MCF 10A (cell line): ENCODE data around the gene RAP1GAP. TPM values are rescaled to one million over a fixed set of nuclear protein-coding genes. Genes with fewer than 3 reads are reported as not detected.

Source experiments
- BruUV-seq: library from RNA; stranded (reverse); fragments of 400-500 nt; replicated peaks from 2 replicates; lab custom pipeline; 2021; lab: Mats Ljungman, UMichigan
- CTCF ChIA-PET: fragments of 300-600 bp; sonication (Branson Sonifier 250); formaldehyde crosslinking; extraction: SDS; loops from one replicate; lab custom pipeline; 2021; ENCODE audit warnings: antibody characterized with exemption, inconsistent platforms; lab: Yijun Ruan, JAX
- POLR2A ChIA-PET: fragments of 300-600, 350-650 bp; sonication (Branson Sonifier 250); formaldehyde crosslinking; extraction: SDS; loops from one replicate; lab custom pipeline; 2020; ENCODE audit warnings: antibody characterized with exemption, inconsistent platforms; lab: Yijun Ruan, JAX
- DNase-seq: peaks from one replicate; pipeline ENCODE4 v3.0.0-alpha.2; 2018; ENCODE audit not compliant: unreplicated experiment
- H3K27ac Mint-ChIP-seq: one replicate; pipeline ENCODE4 v1.8.0; 2022; ENCODE audit warnings: mild to moderate bottlenecking, low read depth, mixed read lengths; ENCODE audit not compliant: unreplicated experiment
- H3K27me3 Mint-ChIP-seq: one replicate; pipeline ENCODE4 v1.8.0; 2022; ENCODE audit warnings: mixed read lengths; ENCODE audit not compliant: insufficient read depth, unreplicated experiment
- H3K36me3 Mint-ChIP-seq: one replicate; pipeline ENCODE4 v1.8.0; 2022; ENCODE audit warnings: mild to moderate bottlenecking, moderate library complexity, mixed read lengths; ENCODE audit not compliant: insufficient read depth, unreplicated experiment
- H3K4me1 Mint-ChIP-seq: one replicate; pipeline ENCODE4 v1.8.0; 2022; ENCODE audit warnings: mixed read lengths; ENCODE audit not compliant: insufficient read depth, unreplicated experiment
- H3K4me3 Mint-ChIP-seq: one replicate; pipeline ENCODE4 v1.8.0; 2022; ENCODE audit warnings: mild to moderate bottlenecking, moderate library complexity, mixed read lengths; ENCODE audit not compliant: unreplicated experiment
- H3K9me3 Mint-ChIP-seq: one replicate; pipeline ENCODE4 v1.8.0; 2022; ENCODE audit warnings: mixed read lengths; ENCODE audit not compliant: unreplicated experiment
- CTCF ChIP-seq: fragments of 200-600 bp; IDR thresholded peaks from one replicate; pipeline ENCODE4 v1.8.0; 2022; ENCODE audit warnings: antibody characterized with exemption, mild to moderate bottlenecking; ENCODE audit not compliant: unreplicated experiment
- intact Hi-C: fragments of 100-400 bp; cut with micrococcal nuclease; formaldehyde crosslinking; loops from 2 replicates; pipeline ENCODE4 v1.14.1; 2022
- total RNA-seq: library from RNA; stranded (reverse); gene quantifications from 2 replicates; pipeline ENCODE4 v1.2.3, GENCODE V29; 2022

Gene RAP1GAP
- total RNA-seq, 1 experiment from 2014 or later: not detected

DNA sequence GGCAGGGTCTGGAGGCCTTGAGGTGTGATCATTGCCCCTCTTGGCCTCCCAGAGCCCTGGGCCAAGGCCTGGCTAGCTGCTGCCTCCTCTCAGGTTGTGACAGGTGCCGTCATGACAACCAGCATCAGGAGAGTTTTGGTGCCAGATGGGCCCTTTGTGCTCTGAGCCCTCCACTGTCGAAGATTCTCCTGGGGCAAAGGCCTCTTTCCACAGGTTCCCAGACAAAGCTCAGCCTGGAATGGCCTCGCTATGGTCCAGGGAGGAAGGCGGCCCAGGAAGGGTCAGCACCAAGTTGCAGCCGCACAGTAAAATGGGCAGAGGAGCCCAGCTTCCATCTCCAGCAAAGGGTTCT, 81.6 kb downstream of the RAP1GAP start:
- no TSS peak for BruUV-seq
- no peak for TF ChIP-seq CTCF
- no peak overlapping the region for H3K4me3 Mint-ChIP-seq
- H3K9me3 Mint-ChIP-seq: no peaks in the 10 kb centered on the region
- CTCF ChIA-PET: no interaction called here
- no peak for DNase-seq
- intact Hi-C loops: no loop called here
- POLR2A ChIA-PET: no interaction called here
- H3K4me1 Mint-ChIP-seq: peaks cover 16% of the 10 kb centered on the region
- H3K27me3 Mint-ChIP-seq: no peaks in the 10 kb centered on the region
- H3K27ac Mint-ChIP-seq: no peak overlapping the region
- H3K36me3 Mint-ChIP-seq: peaks cover 6% of the 10 kb centered on the region

- Mint-ChIP-seq H3K4me1 (peaks cover 16% of the 10 kb centered on the region), H3K4me3 (no peak overlapping the region), H3K27ac (no peak overlapping the region), H3K9me3 (no peaks in the 10 kb centered on the region), H3K27me3 (peaks cover 2% of the 10 kb centered on the region), H3K36me3 (peaks cover 6% of the 10 kb centered on the region)
- BruUV-seq: no TSS peak
- ChIA-PET POLR2A (no interaction called here), CTCF (no interaction called here)
- DNase-seq: peak; percentile 87
- intact Hi-C loops: no loop called here
- TF ChIP-seq CTCF: no peak
Measured at GRCh38 chr1:21586846-21587601, 82.1 kb downstream of the RAP1GAP start.

DNA sequence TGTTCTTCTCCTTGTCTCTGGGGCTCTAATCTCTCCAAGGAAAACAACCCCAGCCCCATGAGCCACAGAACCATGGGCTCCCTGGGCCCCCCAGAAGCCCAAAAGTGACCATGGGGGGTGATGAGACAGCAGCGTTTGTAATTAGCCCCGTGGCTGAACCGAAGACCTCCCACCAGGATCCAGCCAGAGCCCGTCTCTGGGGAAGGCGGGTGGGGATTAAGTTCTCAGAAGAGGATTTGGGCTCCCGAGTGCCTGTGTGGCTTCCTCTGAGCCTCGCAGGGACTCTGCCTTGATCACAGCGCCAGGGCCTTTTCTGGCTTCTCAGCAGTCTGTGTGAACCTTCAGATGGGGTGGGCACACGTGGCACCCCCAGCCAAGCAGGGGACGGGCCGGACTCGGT, 82.9 kb downstream of the RAP1GAP start:
- peaks cover 6% of the 10 kb centered on the region for H3K36me3 Mint-ChIP-seq
- intact Hi-C loops: no loop called here
- peaks cover 10% of the 10 kb centered on the region for H3K27me3 Mint-ChIP-seq
- no peak overlapping the region for H3K4me3 Mint-ChIP-seq
- no TSS peak for BruUV-seq
- CTCF ChIA-PET: no interaction called here
- POLR2A ChIA-PET: no interaction called here
- TF ChIP-seq CTCF: no peak
- H3K27ac Mint-ChIP-seq: no peak overlapping the region
- H3K9me3 Mint-ChIP-seq: no peaks in the 10 kb centered on the region
- peaks cover 16% of the 10 kb centered on the region for H3K4me1 Mint-ChIP-seq
- DNase-seq: no peak

- Mint-ChIP-seq H3K27ac (no peak overlapping the region), H3K36me3 (peaks cover 6% of the 10 kb centered on the region), H3K9me3 (no peaks in the 10 kb centered on the region), H3K4me3 (no peak overlapping the region), H3K27me3 (peaks cover 12% of the 10 kb centered on the region), H3K4me1 (peaks cover 16% of the 10 kb centered on the region)
- ChIA-PET POLR2A (no interaction called here), CTCF (no interaction called here)
- BruUV-seq: no TSS peak
- intact Hi-C loops: no loop called here
- TF ChIP-seq CTCF: no peak
- DNase-seq: no peak
Measured at GRCh38 chr1:21585037-21585436, 84.1 kb downstream of the RAP1GAP start.
